Testis (tissue), 2 donors: Measurements from ENCODE around the gene IRF7.

Experiments
- POLR2A ChIP-seq: fragments of 450-650 bp; IDR thresholded peaks from one replicate; pipeline ENCODE4 v1.6.1; 2017; ENCODE audit warnings: antibody characterized with exemption, mild to moderate bottlenecking, moderate library complexity
- TF ChIP-seq, protein P1 (sequence below), 3 experiments: fragments of 450-650 bp in 2 of 3; fragments of 200-600 bp in 1 of 3; sonication (generic) in 1 of 3; IDR thresholded peaks; one replicate each; pipeline ENCODE4 v1.5.1; 2016 to 2019; ENCODE audit warnings: antibody characterized with exemption in 3 of 3, mild to moderate bottlenecking in 2 of 3, moderate library complexity in 1 of 3

DNA sequence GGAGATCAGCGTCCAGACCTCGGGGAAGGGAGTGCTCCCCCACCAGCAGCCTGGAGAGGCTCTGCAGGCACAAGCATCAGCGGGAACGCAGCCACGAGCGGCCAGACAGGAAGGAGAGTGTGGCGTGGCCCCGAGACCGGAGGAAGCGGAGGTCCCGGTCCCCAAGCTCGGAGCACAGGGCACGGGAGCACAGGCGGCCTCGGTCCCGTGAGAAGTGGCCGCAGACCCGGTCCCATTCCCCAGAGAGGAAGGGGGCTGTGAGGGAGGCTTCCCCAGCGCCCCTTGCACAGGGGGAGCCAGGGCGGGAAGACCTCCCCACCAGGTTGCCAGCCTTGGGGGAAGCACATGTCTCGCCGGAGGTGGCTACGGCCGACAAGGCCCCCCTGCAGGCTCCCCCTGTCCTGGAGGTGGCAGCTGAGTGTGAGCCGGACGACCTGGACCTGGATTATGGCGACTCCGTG, 6.9 kb downstream of the IRF7 start:
- TF ChIP-seq, protein P1, sequence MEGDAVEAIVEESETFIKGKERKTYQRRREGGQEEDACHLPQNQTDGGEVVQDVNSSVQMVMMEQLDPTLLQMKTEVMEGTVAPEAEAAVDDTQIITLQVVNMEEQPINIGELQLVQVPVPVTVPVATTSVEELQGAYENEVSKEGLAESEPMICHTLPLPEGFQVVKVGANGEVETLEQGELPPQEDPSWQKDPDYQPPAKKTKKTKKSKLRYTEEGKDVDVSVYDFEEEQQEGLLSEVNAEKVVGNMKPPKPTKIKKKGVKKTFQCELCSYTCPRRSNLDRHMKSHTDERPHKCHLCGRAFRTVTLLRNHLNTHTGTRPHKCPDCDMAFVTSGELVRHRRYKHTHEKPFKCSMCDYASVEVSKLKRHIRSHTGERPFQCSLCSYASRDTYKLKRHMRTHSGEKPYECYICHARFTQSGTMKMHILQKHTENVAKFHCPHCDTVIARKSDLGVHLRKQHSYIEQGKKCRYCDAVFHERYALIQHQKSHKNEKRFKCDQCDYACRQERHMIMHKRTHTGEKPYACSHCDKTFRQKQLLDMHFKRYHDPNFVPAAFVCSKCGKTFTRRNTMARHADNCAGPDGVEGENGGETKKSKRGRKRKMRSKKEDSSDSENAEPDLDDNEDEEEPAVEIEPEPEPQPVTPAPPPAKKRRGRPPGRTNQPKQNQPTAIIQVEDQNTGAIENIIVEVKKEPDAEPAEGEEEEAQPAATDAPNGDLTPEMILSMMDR (IDR thresholded peaks at IDR 0.05) = no peak
- no peak for TF ChIP-seq POLR2A
